HCT116 (cell line): ENCODE results near the gene ADGRL3.

Source experiments
- CEBPB ChIP-seq: IDR thresholded peaks from 2 replicates; pipeline ENCODE4 v1.6.1; 2012; ENCODE audit warnings: low read depth
- CTCF ChIP-seq, 3 experiments: fragments of 200-600 bp in 1 of 3; sonication (generic) in 1 of 3; IDR thresholded peaks in 2 of 3; conservative IDR thresholded peaks in 1 of 3; 2 replicates each; pipeline ENCODE4 v1.5.1; 2012 to 2017; ENCODE audit warnings: low read depth in 2 of 3, low read length in 2 of 3, antibody characterized with exemption in 1 of 3, borderline replicate concordance in 1 of 3, control low read depth in 1 of 3, mild to moderate bottlenecking in 1 of 3, mixed read lengths in 1 of 3, mixed run types in 1 of 3, moderate library complexity in 1 of 3; ENCODE audit not compliant: insufficient read depth in 1 of 3
- EZH2 ChIP-seq: fragments of 200-600 bp; sonication (generic); IDR thresholded peaks from 2 replicates; pipeline ENCODE4 v1.6.1; 2017; ENCODE audit warnings: antibody characterized with exemption, mixed run types

GRCh38 chr4:62004881-62005280, 804.8 kb downstream of the ADGRL3 start:
- TF ChIP-seq CEBPB (no peak), EZH2 (no peak), CTCF (IDR thresholded peaks at IDR 0.05 in 2 of 3, conservative IDR thresholded peaks at IDR 0.05 in 1 of 3; ENCODE audit: borderline replicate concordance in 1 of 3, insufficient read depth in 1 of 3, low read depth in 2 of 3, low read length in 2 of 3) (no peak)
